ENCODE measurements around the gene OR52K1. TPM values are rescaled to one million over a fixed set of nuclear protein-coding genes. Genes with fewer than 3 reads are reported as not detected.
"Not testable (repeated sequence)": the region's sequence is repeated elsewhere in the genome, so short reads cannot be mapped to it uniquely, and the experiment has no call there.

The OR52K1 gene
- total RNA-seq, 1 donor from 2014 or later: not detected

- DNase-seq (ENCODE audit: low spot score): not testable (repeated sequence)
These were observed 9.0 kb downstream of the OR52K1 start for GRCh38 chr11:4491405-4491804.

- no peak for DNase-seq (ENCODE audit: low spot score)
These were observed 9.6 kb downstream of the OR52K1 start for GRCh38 chr11:4491878-4492606.

DNA sequence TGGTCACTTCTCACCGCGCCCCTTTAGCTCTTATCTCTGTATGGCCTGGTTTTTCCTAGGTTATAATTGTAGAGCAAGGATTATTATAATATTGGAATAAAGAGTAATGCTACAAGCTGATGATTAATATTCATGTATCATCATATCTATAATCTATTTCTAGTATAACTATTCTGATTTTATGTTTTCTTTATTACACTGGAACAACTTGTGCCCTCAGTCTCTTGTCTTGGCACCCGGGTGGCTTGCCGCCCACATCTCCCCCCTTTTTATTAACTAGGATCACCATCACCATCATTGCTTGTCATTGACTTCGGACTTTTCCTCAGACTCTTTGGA is 11.0 kb downstream of the OR52K1 start:
- DNase-seq (ENCODE audit: low spot score): no peak

- no peak for DNase-seq (ENCODE audit: low spot score)
These were observed 13.0 kb downstream of the OR52K1 start for GRCh38 chr11:4495487-4495886.

- DNase-seq (ENCODE audit: low spot score): no peak
These were observed 13.5 kb downstream of the OR52K1 start for GRCh38 chr11:4495986-4496385.

- DNase-seq (ENCODE audit: low spot score): no peak
These were observed 14.3 kb downstream of the OR52K1 start for GRCh38 chr11:4496557-4497248.

GRCh38 chr11:4508886-4509285 is 26.4 kb downstream of the OR52K1 start:
- DNase-seq (ENCODE audit: low spot score): no peak

GRCh38 chr11:4511282-4512245 is 29.1 kb downstream of the OR52K1 start:
- no peak for DNase-seq (ENCODE audit: low spot score)

GRCh38 chr11:4514196-4514595 is 31.8 kb downstream of the OR52K1 start:
- DNase-seq (ENCODE audit: low spot score): no peak

DNA sequence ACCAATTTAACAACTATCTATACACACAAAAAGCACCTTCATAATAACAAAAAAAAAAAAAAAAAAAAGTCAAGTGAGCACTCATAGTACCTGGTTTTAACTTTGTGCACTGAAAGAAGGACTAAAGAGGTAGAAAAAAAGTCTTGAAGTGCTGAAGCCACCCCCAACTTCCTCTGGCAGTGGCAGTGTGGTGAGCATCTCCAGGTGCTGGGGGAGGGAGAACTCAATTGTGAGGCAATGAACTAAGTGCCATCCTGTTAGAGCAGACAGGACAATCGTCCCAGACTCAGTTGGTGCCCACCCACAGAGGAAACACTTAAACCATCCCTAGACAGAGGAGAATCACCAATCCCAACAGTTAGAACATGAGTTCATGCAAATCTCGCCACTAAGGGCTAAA is 39.9 kb downstream of the OR52K1 start:
- no peak for DNase-seq (ENCODE audit: low spot score)

- no peak for DNase-seq (ENCODE audit: low spot score)
These were observed 40.3 kb downstream of the OR52K1 start for GRCh38 chr11:4522752-4523151.

DNA sequence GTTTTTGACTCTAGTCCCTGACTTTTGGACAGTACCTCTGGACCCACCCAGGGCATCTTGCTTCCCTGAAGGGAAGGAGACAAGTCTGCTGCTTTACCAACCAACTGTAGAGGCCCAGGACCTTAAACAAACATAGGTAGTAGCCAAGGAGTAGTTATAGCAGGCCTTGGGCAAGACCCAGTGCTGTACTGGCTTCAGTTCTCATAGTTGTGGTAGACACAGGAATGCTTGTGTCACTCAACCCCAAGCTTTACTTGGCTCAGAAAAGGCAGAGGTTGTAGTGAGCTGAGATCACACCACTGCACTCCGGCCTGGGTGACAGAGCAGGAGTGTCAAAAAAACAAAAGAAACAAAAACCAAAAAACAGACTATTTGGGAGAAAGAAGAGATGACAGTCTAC is 41.2 kb downstream of the OR52K1 start:
- no peak for DNase-seq (ENCODE audit: low spot score)

- no peak for DNase-seq (ENCODE audit: low spot score)
These were observed 45.5 kb downstream of the OR52K1 start for GRCh38 chr11:4527926-4528325.

GRCh38 chr11:4531686-4532085 is 49.2 kb downstream of the OR52K1 start:
- not testable (repeated sequence) for DNase-seq (ENCODE audit: low spot score)

DNA sequence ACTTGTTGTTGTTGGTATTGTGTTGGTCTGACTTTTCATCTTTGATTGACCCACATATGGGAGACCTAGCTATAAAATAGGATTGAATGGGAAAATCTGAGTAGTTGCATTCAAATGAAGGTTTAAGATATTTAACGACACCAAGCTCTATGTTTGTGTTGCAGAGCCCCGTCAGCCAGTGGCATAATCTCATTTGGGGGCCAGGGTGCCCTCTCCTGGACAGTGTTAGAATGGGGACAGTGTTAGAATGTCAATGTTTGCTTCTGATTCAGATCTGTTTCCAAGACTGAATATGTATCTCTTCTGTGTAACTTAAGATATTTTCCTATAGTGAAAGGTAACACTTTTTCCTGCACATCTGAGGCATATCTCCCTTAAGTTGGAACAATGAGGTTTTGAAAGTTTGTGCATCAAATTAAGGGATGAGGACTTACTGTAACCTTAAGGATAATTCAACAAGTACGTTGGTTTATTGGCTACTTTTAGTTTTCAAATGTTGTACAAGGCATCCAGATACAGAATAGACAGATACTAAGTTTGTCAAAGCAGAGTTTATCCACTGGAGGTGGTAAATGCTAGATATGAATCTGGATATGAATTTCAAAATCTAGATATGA is 57.3 kb downstream of the OR52K1 start:
- DNase-seq (ENCODE audit: low spot score): no peak

GRCh38 chr11:4541071-4541470 is 58.6 kb downstream of the OR52K1 start:
- no peak for DNase-seq (ENCODE audit: low spot score)

Other genes with a start within 250 kb of the OR52K1 start
- gene OR52B4, start 114.3 kb upstream of the OR52K1 start, total RNA-seq: not detected
- gene TRIM21, start 88.9 kb upstream of the OR52K1 start, total RNA-seq: 18.4 TPM
- gene OR52K2, start 33.4 kb upstream of the OR52K1 start, total RNA-seq: not detected
- gene OR52M1, start 62.5 kb downstream of the OR52K1 start, total RNA-seq: not detected
- not detected for gene OR52I2, start 99.1 kb downstream of the OR52K1 start, total RNA-seq
- gene OR52I1, start 111.4 kb downstream of the OR52K1 start, total RNA-seq: not detected
- 4.2 TPM for gene TRIM68, start 125.6 kb downstream of the OR52K1 start, total RNA-seq
- not detected for gene OR51D1, start 154.8 kb downstream of the OR52K1 start, total RNA-seq
- 1.5 TPM for gene OR51E1, start 161.3 kb downstream of the OR52K1 start, total RNA-seq
- not detected for gene OR51E2, start 215.2 kb downstream of the OR52K1 start, total RNA-seq
- gene MMP26, start 222.1 kb downstream of the OR52K1 start, total RNA-seq: not detected

Data from mesenteric fat pad (tissue), 1 donor.